Loucy (cell line): Measurements from ENCODE around the gene CCDC91.

Source experiments
- CTCF ChIP-seq: fragments of 200-600 bp; sonication (generic); conservative IDR thresholded peaks from 2 replicates; pipeline ENCODE4 v1.5.1; 2014; ENCODE audit warnings: mild to moderate bottlenecking, antibody characterized with exemption, low read length
- EZH2phosphoT487 ChIP-seq: fragments of 200-600 bp; IDR thresholded peaks from 2 replicates; pipeline ENCODE4 v1.6.1; 2018; ENCODE audit warnings: antibody characterized with exemption, mild to moderate bottlenecking, moderate library complexity, borderline replicate concordance

GRCh38 chr12:28497889-28498411 is 307.7 kb downstream of the CCDC91 start:
- TF ChIP-seq CTCF: no peak
- TF ChIP-seq EZH2phosphoT487: no peak
